HG03378 (cell line): ENCODE data around the gene CAB39L.

Source experiments
- ATAC-seq: cut with Tn5 transposase; IDR thresholded peaks from one replicate; pipeline ENCODE4 v1.9.1; 2021; ENCODE audit warnings: mild to moderate bottlenecking, moderate library complexity; ENCODE audit not compliant: unreplicated experiment

CAB39L gene

DNA sequence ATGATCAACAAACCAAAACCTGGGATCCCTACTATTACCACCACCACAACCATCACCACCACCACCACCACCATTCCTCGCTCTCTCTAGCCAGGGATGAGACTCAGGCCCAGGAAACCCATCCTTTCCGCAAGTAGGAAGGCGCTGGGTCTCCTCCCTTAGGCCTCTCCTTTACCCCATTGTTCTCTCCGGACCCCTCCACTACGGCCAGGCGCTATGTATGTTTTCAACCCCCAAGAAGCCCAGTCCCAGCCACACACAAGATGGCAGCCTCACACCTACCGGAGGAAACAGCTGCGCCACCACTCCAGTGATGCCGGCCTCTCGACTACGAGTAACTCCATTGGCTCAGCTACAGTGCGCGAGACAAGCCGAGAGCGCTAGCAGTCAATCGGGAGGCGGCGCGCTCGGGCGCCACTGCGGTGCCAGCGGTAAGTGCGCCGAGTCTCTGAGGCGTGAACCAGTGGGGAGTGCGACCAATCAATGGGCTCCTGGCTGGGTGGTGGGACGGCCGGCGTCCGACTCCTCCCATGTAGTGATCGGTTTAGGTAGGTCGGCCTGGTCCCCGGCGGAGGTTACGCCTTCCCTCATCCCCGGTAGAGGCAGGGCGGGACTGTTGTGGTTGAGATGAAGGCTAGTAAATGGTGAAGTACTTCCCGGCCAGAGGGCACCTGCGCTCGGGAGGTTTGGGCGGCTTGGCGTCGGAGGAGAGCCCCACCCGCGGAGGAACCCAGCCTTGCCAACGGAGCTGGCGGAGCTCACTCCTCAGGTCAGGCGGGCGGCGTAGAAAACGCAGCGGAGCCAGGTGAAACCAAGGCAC, at the start of gene CAB39L, which contains the start of gene SETDB2:
CAB39L (minus strand) TSS at position 361 of the 820 bp plus-strand sequence. CDS start 61,154 bp downstream, outside the sequence.
SETDB2 (plus strand) TSS at position 571 of the 820 bp plus-strand sequence. CDS start 7,620 bp downstream, outside the sequence.
- peak; percentile 96 for ATAC-seq

DNA sequence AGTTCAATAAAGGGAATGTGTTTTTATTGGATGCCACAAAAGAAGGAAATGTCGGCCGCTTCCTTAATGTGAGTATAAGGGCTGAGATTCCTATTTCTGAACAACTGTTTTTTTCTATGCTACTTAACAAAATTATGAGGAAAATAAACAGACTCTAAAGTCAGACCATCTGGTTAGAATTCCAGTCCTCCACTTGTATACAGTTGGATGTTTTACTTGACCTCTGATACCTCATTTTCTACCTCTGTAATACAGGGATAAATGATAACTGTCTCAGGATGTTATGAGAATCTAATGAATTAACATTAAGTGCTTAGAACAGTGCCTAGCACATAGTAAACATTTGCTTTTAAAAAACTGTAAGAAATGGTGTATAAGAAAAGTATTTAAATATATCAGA, 44.7 kb upstream of the CAB39L start:
- ATAC-seq, result no peak

DNA sequence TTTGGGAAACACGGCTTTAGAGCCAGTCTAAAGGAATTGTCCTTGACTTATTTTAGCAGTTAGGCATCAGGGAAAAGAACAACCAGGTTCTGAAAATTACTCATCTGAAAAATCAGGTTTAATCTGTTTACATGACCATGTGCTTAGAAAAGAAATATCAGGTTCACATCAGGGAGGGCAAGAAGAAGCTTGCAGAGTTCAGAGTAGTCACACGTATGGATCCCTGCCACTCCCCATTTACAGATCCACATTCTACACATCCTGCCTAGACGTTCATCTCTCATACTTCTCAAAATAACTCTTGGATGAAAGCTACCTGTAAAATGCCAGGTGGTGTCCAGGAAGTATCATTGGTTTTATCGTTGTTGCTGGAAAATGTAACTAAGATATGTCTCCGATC, 37.9 kb upstream of the CAB39L start:
- no peak for ATAC-seq

DNA sequence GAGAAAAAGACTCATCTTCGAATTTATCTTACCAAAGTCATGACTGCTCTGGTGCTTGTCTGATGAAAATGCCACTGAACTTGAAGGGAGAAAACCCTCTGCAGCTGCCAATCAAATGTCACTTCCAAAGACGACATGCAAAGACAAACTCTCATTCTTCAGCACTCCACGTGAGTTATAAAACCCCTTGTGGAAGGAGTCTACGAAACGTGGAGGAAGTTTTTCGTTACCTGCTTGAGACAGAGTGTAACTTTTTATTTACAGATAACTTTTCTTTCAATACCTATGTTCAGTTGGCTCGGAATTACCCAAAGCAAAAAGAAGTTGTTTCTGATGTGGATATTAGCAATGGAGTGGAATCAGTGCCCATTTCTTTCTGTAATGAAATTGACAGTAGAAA, 32.7 kb upstream of the CAB39L start:
- no peak for ATAC-seq

DNA sequence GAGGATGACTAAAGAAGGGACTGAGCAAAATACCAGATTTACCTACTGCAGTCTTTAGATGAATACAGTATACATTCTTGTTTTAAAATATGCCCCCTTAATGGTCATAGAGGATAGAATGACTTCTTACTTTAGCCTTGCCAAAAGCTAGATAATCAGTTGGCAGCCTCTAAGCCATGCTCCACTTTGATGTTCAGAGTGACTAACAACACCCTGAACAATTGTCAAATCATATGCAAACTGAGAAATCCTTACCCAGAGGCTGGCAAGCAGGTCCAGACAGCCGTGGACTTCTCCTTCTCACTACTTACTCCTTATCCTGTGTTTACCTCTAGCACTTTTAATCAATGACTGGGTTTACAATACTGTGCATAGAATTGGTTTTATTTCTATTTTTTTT, 28.3 kb upstream of the CAB39L start:
- no peak for ATAC-seq

DNA sequence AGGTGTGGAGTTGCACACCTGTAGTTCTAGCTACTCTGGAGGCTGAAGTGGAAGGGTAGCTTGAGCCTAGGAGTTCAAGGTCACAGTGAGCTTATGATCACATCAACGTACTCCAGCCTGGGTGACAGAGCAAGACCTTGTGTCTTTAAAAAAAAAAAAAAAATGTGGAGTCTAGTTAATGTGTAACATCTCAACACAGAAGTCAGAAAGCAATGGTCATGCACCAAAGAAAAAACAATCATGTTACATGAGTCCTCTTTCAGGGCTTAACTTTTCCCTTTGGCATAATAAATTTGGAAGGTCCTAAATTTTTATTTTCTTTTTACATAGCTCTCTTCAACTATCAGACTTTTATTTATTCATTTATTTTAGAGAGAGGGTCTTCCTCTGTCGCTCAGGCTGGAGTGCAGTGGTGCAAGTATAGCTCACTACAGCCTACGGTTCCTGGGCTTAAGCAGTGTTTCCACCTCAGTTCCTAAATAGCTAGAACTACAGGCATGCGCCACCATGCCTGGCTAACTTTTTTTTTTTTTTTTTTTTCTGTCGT, 22.5 kb upstream of the CAB39L start:
- ATAC-seq, result no peak

DNA sequence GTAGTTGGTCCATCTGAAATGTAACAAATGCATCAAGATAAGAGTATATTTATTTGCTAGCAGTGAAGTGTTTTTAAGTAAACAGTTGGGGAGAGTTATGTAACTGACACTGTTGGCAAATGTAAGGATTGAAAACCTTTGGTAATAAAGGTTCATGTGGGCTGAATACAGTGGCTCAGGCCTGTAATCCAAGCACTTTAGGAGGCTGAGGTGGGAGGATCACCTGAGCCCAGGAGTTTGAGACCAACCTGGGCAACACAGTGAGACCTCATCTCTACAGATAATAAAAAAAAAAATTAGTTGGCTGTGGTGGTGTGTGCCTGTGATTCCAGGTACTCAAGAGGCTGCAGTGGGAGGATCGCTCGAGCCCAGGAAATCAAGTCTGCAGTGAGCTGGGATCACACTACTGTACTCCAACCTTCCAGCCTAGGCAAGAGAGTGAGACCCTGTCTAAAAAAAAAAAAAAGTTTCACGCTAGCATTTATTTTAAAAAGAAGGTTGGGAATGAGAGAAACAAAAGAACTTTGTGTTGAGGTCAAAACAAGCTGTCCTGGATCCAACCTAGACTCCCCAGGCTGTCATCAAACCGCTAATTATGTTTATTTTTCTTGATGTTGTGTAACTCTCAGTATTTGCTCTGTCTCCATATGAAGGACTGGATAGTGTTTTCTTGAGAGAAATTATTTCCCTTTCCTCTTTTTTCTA, 20.9 kb upstream of the CAB39L start:
- no peak for ATAC-seq

DNA sequence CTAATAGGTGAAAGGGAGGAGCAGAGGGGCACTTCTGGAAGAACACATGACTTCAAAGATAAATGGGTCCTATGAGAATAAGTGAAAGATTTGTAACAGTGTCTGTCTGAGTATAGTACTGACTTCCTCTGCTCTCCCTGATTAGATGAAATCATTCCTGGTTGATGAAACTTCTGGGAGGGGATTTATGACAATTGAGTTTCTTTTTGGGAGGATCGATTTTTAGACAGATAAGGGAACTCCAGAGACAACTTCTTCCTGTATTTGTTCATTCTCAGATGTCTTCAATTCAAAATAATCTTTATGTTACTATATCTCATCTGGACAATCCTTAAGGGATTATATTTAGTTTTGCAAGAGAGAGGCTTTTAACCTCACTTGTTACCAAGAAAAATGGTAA, 20.2 kb upstream of the CAB39L start:
- no peak for ATAC-seq

DNA sequence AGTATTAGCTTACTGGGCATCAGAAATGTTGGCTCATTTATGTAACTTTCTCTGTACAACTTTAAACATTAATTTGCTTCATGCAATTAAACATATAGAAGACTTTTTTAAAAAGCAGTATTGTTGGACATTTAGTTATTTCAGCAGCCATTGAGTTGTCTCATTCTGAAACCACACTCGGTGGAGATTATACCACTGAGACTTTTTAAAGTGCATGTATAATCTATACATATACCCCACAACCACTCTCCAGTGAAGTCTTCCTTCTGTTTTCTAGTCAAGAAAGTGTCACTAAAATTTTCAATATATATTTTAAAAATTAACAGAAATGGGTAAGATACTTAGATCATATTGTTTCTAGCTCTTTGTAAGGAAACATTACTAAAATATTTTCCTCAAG, 15.7 kb upstream of the CAB39L start:
- no peak for ATAC-seq

DNA sequence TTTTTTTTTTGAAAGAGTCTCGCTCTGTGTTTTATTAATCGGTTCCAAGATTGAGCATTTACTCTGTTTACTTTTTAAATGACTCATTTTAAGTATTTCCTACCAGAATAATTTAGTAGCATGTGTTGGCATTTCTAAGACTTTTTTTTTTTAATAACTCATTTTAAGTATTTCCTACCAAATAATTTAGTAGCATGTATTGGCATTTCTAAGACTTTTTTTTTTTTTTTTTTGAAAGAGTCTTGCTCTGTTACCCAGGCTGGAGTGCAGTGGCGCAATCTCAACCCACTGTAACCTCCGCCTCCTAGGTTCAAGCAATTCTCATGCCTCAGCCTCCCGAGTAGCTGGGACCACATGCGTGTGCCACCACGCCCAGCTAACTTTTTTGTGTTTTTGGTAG, 13.4 kb upstream of the CAB39L start:
- ATAC-seq, result no peak

DNA sequence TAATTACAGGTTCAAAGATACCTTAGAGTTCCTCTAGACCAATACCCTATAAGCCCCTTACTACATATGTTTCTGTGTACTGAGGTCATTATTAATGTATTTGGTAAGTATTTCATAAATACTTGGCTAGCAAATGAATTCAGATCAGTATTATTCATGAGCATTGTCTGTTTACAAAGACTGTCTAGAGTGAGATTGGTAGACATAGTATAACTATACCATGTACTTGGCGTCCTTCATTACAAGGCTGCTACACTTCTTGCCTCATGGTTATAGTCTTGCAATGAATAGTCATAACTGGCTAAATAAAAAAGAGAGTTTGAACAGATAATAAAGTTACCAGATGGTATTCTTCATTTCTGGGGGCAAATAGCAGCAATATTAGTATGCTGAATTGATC, 12.3 kb upstream of the CAB39L start:
- ATAC-seq, result no peak

DNA sequence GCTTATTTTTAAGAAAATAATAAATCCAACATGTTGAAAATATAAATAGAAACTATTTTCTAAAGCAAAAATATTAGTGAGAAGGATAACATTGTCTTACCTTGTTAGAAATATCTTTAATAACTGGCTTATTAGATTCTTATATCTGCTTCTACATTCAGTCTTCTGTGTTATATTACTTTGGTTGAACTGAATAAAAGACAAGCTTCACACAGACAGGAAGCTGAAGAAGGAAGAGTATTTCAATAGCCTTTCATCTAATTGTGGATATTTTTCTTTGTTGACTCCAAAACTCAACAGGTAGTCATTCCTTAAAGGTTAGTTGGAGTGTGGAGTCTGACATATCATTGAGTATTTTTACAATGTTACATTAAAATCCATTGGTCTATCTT, 11.1 kb upstream of the CAB39L start:
- ATAC-seq, result peak; percentile 21

DNA sequence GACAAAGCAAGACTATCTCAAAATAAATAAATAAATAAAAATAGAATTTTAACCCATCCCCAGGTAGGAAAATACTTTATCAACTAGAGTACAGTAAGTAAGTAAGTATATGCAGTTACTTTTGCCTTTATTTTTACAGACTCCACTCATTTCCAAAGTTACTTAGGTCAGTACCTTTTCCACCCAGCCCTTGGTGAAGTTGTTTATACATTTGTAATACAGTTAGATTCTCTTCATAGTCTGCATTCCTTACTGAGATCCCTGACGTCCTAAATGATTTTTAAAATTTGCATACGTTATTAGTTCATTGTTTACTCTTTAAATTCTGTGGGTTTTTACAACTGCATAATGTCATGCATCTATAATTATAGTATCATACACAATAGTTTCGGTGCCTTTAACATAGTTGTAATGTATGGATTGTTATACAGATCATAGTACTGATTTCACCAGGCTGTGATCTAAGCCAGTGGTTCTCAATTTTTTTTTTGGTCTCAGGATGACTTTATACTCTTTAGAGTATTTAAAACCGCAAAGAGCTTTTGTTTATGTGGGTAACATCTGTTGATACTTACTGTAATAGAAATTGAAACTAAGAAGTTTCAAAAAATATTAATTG, 10.6 kb upstream of the CAB39L start:
- peak; percentile 94 for ATAC-seq

DNA sequence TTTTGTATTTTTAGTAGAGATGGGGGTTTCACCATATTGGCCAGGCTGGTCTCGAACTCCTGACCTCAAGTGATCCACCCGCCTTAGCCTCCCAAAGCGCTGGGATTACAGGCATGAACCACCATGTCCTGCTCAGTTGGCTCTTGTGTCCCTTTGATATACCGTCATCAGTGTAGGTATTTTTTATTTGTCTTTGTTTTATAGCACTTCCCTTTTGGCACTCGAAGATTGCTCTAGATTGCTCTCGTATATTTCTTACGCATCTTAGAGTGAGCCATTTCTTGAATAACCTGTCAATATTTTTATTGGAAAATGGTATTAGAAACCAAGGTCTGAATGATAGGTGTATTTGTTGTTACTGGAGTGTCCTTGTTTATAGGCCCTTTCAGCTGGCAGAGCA, 9.6 kb upstream of the CAB39L start:
- ATAC-seq, result no peak

DNA sequence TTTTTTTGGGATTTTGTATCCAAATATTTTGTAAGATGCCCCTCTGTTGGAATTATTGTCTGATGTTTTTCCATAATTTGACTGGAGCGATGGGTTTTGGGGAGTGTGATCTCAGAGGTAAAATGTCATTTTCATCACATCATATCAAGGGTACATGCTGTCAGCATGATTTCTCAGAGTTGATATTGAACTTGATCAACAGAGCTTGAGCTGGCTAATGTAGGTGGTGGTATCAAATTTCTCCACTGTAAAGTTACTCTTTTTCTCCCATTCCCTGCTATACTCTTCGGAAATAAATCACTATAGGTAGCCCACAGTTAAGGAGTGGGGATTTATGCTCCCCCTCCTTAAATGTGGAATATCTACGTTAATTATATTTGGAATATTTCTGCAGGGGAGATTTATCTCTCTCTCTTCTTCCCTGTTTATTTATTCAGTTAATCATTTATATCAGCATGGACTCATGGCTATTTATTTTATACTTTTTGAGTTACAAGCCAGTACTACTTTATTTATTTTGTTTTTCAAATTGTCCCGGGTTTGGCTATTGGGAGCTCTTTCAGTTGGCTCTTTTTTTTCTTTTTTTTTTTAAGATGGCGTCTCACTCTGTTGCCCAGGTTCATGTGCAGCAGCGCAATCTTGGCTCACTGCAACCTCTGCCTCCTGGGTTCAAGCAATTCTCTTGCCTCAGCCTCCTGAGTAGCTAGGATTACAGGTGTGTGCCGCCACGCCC, 9.0 kb upstream of the CAB39L start:
- no peak for ATAC-seq

DNA sequence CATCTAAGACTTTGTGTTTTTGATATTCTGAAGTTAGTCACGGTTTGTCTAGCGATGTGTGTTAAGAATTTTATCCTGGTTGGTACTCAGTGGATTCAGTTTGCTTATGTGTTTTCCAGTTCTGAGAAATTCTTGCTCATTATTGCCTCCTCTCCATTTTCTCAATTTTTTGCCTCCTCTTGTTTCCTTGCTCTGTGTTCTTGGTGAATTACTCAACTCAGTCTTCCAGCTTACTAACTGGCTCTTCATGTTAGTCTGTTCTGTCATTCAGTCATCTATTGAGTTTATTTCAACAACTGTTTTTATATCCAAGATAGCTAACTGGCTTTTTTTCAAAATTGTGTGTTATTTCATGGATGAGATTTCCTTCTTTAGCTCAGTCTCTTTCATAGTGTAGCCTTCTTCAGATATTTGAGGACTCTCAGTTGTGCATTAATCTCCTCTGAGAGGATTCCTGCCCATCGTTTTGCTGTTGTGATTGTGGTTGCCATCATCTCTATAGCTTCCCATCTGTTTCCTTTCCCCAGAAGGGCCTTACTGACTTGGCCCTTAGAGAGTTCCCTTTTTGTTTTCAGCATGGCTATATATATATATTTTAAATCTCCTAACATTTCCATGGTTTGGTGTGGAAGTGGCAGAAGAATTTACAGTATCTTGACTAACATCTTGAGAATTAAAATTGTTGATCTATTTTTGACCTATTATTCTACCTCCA, 6.4 kb upstream of the CAB39L start:
- ATAC-seq, result no peak

DNA sequence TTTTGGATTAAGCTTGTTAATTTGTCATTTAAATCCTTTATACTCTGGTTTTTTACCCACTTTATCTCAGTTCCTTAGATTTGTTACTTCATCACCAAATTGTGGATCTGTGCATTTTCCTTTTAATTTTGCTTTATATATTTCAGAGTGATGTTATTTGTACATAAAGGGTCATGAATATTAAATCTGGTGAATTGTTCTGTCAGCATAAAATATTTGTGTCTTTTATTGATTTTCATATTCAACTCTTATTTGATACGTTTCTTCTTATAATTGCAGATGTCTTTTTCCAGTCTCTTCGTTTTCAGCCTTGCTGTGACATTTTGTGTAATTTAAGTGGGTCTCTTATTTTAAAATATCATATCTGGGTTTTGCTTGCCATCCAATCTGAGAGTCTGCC, 4.9 kb upstream of the CAB39L start:
- ATAC-seq, result no peak

DNA sequence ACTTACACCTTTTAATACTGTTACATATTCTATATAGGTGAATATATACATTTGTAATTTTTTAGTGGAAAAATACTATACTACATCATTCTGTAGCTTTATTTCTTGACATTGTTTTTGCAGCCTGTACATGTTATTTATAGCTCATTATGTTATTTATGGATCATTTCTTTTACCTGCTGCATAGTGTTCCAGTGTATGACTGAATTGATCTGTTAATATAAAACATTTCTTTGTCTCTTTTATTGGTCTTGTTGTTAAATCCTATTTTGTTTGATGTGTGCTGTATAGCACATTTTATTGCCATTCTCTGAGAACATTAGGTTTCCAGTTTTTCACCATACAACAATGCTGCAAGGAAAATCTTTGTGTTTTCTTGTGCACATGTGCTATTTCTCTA, 2.6 kb upstream of the CAB39L start:
- ATAC-seq, result no peak

DNA sequence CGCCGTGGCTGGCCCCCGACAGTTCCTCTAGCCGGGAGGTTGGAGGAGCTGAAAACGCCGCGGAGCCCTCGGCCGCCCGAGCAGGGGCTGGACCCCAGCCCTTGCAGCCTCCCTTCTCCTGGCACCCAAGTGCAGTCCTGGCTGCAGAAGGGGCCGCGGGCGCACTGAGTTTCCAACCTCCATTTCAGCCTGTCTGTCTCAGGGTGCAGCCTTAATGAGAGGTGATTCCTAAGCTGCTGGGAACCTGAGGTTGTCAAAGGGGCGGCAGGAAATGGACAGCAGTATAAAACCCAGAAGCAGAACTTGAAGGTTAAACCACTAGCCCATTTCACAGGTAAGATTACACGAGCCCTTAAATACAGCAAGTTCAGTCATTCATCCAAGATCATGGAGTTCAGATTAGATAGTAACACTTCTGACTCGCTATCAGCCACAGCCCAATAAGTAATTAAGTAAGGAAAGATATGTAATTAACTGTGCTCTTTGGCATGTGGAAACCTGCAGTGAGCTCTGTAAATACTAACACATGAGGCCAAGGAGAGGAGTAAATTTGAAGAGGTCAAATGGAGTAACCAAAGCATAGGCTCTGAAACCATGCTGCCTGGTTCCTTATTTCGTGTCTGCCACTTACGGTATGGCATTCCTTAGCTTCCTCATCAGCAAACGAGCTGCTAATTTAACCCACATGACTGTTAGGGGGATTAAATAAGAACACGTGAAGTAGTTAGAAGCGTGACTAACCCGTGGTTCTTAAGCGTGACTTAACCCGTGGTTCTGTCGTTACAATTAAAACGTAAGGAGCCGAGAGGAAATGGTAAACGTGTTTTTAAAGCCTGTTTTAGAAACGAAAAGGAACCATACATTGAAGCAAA, 896 bp upstream of the CAB39L start:
- no peak for ATAC-seq
